Measurements from ENCODE around the gene SPAG9. TPM values are rescaled to one million over a fixed set of nuclear protein-coding genes. Genes with fewer than 3 reads are reported as not detected.

The SPAG9 gene
- total RNA-seq, 1 experiment from 2014 or later: 54.3 TPM

DNA sequence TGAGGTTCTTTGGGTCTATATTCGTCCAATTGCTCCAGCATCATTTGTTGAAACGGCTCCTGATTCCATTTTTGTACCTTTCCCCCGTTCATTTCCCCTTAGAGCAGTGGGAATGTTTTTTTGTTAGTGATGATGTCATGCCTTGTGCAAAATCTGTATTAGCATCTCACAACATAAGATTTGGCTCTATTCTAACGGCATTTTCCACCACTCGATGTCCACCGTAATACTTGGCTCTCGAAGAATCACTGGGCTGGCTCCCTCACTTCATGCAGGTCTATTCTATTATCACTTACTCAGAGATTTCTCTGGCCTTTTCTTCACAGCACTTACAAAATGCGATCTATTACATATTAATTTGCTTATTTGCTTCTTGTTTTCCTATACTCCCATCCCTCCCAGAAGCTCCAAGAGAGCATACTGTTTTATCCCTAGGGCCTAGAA, 32.1 kb upstream of the SPAG9 start:
- H2BK5ac ChIP-seq (ENCODE audit: insufficient read length, low read length): no peak overlapping the region
- no peak overlapping the region for H4K91ac ChIP-seq (ENCODE audit: insufficient read length, low read depth, low read length)
- peak overlapping the region; percentile 20 for H3K9ac ChIP-seq (ENCODE audit: extremely low read depth, insufficient read length, low read length)
- H3K27ac ChIP-seq (ENCODE audit: insufficient read length, low read depth, low read length): no peak overlapping the region
- H2BK15ac ChIP-seq (ENCODE audit: low read depth, low read length): no peak overlapping the region
- H3K9me3 ChIP-seq (ENCODE audit: control insufficient read depth, low read depth, low read length): no peaks in the 10 kb centered on the region
- H3K4me1 ChIP-seq (ENCODE audit: insufficient read depth, low read length): no peaks in the 10 kb centered on the region
- DNase-seq: no peak
- H3K27me3 ChIP-seq (ENCODE audit: insufficient read depth, low read length): no peaks in the 10 kb centered on the region
- no peaks in the 10 kb centered on the region for H3K79me1 ChIP-seq (ENCODE audit: insufficient read depth, low read depth, low read length, poor library complexity, severe bottlenecking)
- Mint-ChIP-seq H3K4me3 (no peak overlapping the region), H3K36me3 (ENCODE audit: insufficient read depth in 1 of 3, low read depth in 3 of 3) (peaks cover 5 to 26% (median 20%) of the 10 kb centered on the region in 3 experiments; a peak in 6 of 7 replicates), H3K9me3 (no peaks in the 10 kb centered on the region), H3K27ac (no peak overlapping the region), H3K27me3 (ENCODE audit: low read depth) (no peaks in the 10 kb centered on the region), H3K4me1 (no peaks in the 10 kb centered on the region; a peak in 1 of 4 replicates)
- no peak overlapping the region for H3K14ac ChIP-seq (ENCODE audit: insufficient read depth, low read length)
- H3T11ph ChIP-seq (ENCODE audit: low read length): no peak overlapping the region
- no peak overlapping the region for H2BK20ac ChIP-seq (ENCODE audit: low read depth, low read length, poor library complexity, severe bottlenecking)
- no peak overlapping the region for H3K4ac ChIP-seq (ENCODE audit: low read depth, low read length)
- H3K23ac ChIP-seq (ENCODE audit: insufficient read length, low read depth, low read length): no peak overlapping the region
- H4K8ac ChIP-seq (replicated peaks; ENCODE audit: insufficient read length, low read depth, low read length): no peak overlapping the region
- peaks cover 19% of the 10 kb centered on the region for H3K79me2 ChIP-seq (ENCODE audit: insufficient read depth, low read length)
- no peak overlapping the region for H2AK5ac ChIP-seq (ENCODE audit: insufficient read length, low read length)
- H3K18ac ChIP-seq (ENCODE audit: insufficient read length, low read depth, low read length): no peak overlapping the region
- no peak overlapping the region for H4K5ac ChIP-seq (ENCODE audit: insufficient read length, low read depth, low read length)
- peaks cover 4% of the 10 kb centered on the region for H3K23me2 ChIP-seq (ENCODE audit: insufficient read length, low read depth, low read length, poor library complexity, severe bottlenecking)
- TF ChIP-seq, protein P1, sequence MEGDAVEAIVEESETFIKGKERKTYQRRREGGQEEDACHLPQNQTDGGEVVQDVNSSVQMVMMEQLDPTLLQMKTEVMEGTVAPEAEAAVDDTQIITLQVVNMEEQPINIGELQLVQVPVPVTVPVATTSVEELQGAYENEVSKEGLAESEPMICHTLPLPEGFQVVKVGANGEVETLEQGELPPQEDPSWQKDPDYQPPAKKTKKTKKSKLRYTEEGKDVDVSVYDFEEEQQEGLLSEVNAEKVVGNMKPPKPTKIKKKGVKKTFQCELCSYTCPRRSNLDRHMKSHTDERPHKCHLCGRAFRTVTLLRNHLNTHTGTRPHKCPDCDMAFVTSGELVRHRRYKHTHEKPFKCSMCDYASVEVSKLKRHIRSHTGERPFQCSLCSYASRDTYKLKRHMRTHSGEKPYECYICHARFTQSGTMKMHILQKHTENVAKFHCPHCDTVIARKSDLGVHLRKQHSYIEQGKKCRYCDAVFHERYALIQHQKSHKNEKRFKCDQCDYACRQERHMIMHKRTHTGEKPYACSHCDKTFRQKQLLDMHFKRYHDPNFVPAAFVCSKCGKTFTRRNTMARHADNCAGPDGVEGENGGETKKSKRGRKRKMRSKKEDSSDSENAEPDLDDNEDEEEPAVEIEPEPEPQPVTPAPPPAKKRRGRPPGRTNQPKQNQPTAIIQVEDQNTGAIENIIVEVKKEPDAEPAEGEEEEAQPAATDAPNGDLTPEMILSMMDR (conservative IDR thresholded peaks at IDR 0.05): no peak
- no peak overlapping the region for H2BK120ac ChIP-seq (ENCODE audit: low read depth, low read length, poor library complexity, severe bottlenecking)
- H2AFZ ChIP-seq (ENCODE audit: low read length): peak overlapping the region; percentile 90
- H2BK12ac ChIP-seq (ENCODE audit: insufficient read length, low read depth, low read length): no peak overlapping the region
- no peaks in the 10 kb centered on the region for H4K20me1 ChIP-seq (ENCODE audit: control insufficient read depth, insufficient read depth, insufficient read length)
- no peak overlapping the region for H3K56ac ChIP-seq (ENCODE audit: insufficient read length, low read depth, low read length)
- peak overlapping the region; percentile 72 for H3K4me2 ChIP-seq (ENCODE audit: insufficient read depth, insufficient read length, low read length)
- no CpG with 5 or more reads among the region's 8 CpGs for WGBS (ENCODE audit: extremely low coverage, insufficient read length, low lambda C conversion rate)

Data from H9 (cell line).